NCI-H146 treated with DMSO at 0.1 percent for 48 hours (cell line): ENCODE measurements around the gene HIP1.
"Not testable (repeated sequence)": the region's sequence is repeated elsewhere in the genome, so short reads cannot be mapped to it uniquely, and the experiment has no call there.

ENCODE experiments used
- DNase-seq: peaks from one replicate; lab custom pipeline; 2025; ENCODE audit not compliant: unreplicated experiment; lab: John Stamatoyannopoulos, UW

The HIP1 gene

GRCh38 chr7:75739796-75740672 lies 1.3 kb upstream of the HIP1 start:
- DNase-seq = no peak

GRCh38 chr7:75738975-75739795 lies 444 bp upstream of the HIP1 start:
- peak; percentile 92 for DNase-seq

GRCh38 chr7:75737856-75738603 lies 711 bp downstream of the HIP1 start:
- no peak for DNase-seq

GRCh38 chr7:75735581-75736350 lies 3.0 kb downstream of the HIP1 start:
- no peak for DNase-seq

- no peak for DNase-seq
Observed at GRCh38 chr7:75734586-75735458, 3.9 kb downstream of the HIP1 start.

- no peak for DNase-seq
Observed at GRCh38 chr7:75732764-75733630, 5.7 kb downstream of the HIP1 start.

- no peak for DNase-seq
Observed at GRCh38 chr7:75732016-75732521, 6.7 kb downstream of the HIP1 start.

- no peak for DNase-seq
Observed at GRCh38 chr7:75729851-75730274, 8.9 kb downstream of the HIP1 start.

- DNase-seq = no peak
Observed at GRCh38 chr7:75727881-75728593, 10.7 kb downstream of the HIP1 start.

GRCh38 chr7:75727351-75727750 lies 11.4 kb downstream of the HIP1 start:
- DNase-seq = not testable (repeated sequence)

- no peak for DNase-seq
Observed at GRCh38 chr7:75725306-75725705, 13.4 kb downstream of the HIP1 start.

GRCh38 chr7:75723444-75723843 lies 15.3 kb downstream of the HIP1 start:
- DNase-seq = no peak

GRCh38 chr7:75722373-75722772 lies 16.4 kb downstream of the HIP1 start:
- no peak for DNase-seq

GRCh38 chr7:75721922-75722321 lies 16.8 kb downstream of the HIP1 start:
- not testable (repeated sequence) for DNase-seq

GRCh38 chr7:75721426-75721825 lies 17.3 kb downstream of the HIP1 start:
- no peak for DNase-seq

GRCh38 chr7:75719626-75720025 lies 19.1 kb downstream of the HIP1 start:
- DNase-seq = no peak

GRCh38 chr7:75718390-75719031 lies 20.2 kb downstream of the HIP1 start:
- DNase-seq = no peak
